PC-3 (cell line): ENCODE results near the gene PRKRIP1. TPM values are rescaled to one million over a fixed set of nuclear protein-coding genes. Genes with fewer than 3 reads are reported as not detected.
A peak's percentile ranks its signal among the peaks of the same experiment; 100 is the strongest.
"Not testable (repeated sequence)": the region's sequence is repeated elsewhere in the genome, so short reads cannot be mapped to it uniquely, and the experiment has no call there.

Source experiments
- ATAC-seq: fragments of 200-7000 bp; cut with Tn5 transposase; 2 replicates; pipeline ENCODE4 v1.9.1; 2020; ENCODE audit warnings: mild to moderate bottlenecking, moderate library complexity
- BruUV-seq: library from RNA; stranded (reverse); fragments of 400-500 nt; replicated peaks from 2 replicates; lab custom pipeline; 2021; lab: Mats Ljungman, UMichigan
- CTCF ChIA-PET: fragments of 300-600 bp; sonication (Branson Sonifier 250); formaldehyde crosslinking; loops from one replicate; lab custom pipeline; 2022; ENCODE audit warnings: antibody characterized with exemption; lab: Charles Lee
- POLR2A ChIA-PET: fragments of 300-600 bp; sonication (Branson Sonifier 250); formaldehyde crosslinking; loops from one replicate; lab custom pipeline; 2022; ENCODE audit warnings: antibody characterized with exemption; ENCODE audit not compliant: unreplicated experiment; lab: Charles Lee
- DNase-seq: peaks from one replicate; pipeline ENCODE4 v3.0.0-alpha.2; 2015
- H2AFZ ChIP-seq: fragments of 300-600 bp; sonication (generic); 2 replicates; pipeline ENCODE4 v1.6.0; 2016; ENCODE audit warnings: antibody characterized with exemption, low read length
- H3F3A ChIP-seq: fragments of 300-600 bp; sonication (generic); one replicate; pipeline ENCODE4 v1.6.0; 2017; ENCODE audit warnings: antibody characterized with exemption, low read length, control low read depth, mild to moderate bottlenecking; ENCODE audit not compliant: unreplicated experiment
- H3K27ac ChIP-seq: fragments of 300-600 bp; sonication (generic); 2 replicates; pipeline ENCODE4 v1.5.1; 2016; ENCODE audit warnings: mild to moderate bottlenecking, low read length
- H3K27me3 ChIP-seq: fragments of 300-600 bp; sonication (generic); 2 replicates; pipeline ENCODE4 v1.6.1; 2016; ENCODE audit warnings: low read length, mixed read lengths
- H3K36me3 ChIP-seq: fragments of 300-600 bp; sonication (generic); 2 replicates; pipeline ENCODE4 v1.6.1; 2016; ENCODE audit warnings: low read depth, mixed run types, low read length, mixed read lengths
- H3K4me1 ChIP-seq: fragments of 300-600 bp; sonication (generic); 2 replicates; pipeline ENCODE4 v1.5.1; 2016; ENCODE audit warnings: low read length; ENCODE audit not compliant: insufficient read depth
- H3K4me2 ChIP-seq: fragments of 300-600 bp; sonication (generic); 2 replicates; pipeline ENCODE4 v1.6.0; 2016; ENCODE audit warnings: low read length
- H3K4me3 ChIP-seq: fragments of 300-600 bp; sonication (generic); 2 replicates; pipeline ENCODE4 v1.5.1; 2016; ENCODE audit warnings: mild to moderate bottlenecking, low read length, mixed read lengths
- H3K79me2 ChIP-seq: fragments of 300-600 bp; sonication (generic); 2 replicates; pipeline ENCODE4 v1.6.1; 2017; ENCODE audit warnings: low read length, mixed read lengths
- H3K9ac ChIP-seq: fragments of 300-600 bp; sonication (generic); 2 replicates; pipeline ENCODE4 v1.6.0; 2016; ENCODE audit warnings: mild to moderate bottlenecking, low read length
- H3K9me2 ChIP-seq: fragments of 300-600 bp; sonication (generic); replicated peaks from 2 replicates; pipeline ENCODE4 v1.6.1; 2016; ENCODE audit warnings: mixed run types, low read length, mixed read lengths
- H3K9me3 ChIP-seq: fragments of 300-600 bp; sonication (generic); 2 replicates; pipeline ENCODE4 v1.6.1; 2016; ENCODE audit warnings: low read length, mixed read lengths
- H4K20me1 ChIP-seq: fragments of 300-600 bp; sonication (generic); 2 replicates; pipeline ENCODE4 v1.6.1; 2016; ENCODE audit warnings: low read length, mixed read lengths
- EZH2 ChIP-seq: fragments of 300-600 bp; sonication (generic); IDR thresholded peaks from one replicate; pipeline ENCODE4 v1.6.1; 2017; ENCODE audit warnings: antibody characterized with exemption, mild to moderate bottlenecking, low read length; ENCODE audit not compliant: unreplicated experiment
- EZH2phosphoT487 ChIP-seq: fragments of 300-600 bp; sonication (generic); IDR thresholded peaks from 2 replicates; pipeline ENCODE4 v1.6.1; 2018; ENCODE audit warnings: mild to moderate bottlenecking, antibody characterized with exemption, low read length, borderline replicate concordance
- intact Hi-C: fragments of 100-400 bp; cut with micrococcal nuclease; formaldehyde crosslinking; loops from 2 replicates; pipeline ENCODE4 v1.9.0; 2023
- total RNA-seq: library from RNA; depleted of rRNA; stranded (reverse); fragments of >200 nt; gene quantifications from 2 replicates; pipeline ENCODE4 v1.2.3, GENCODE V29; 2014
- TF ChIP-seq, protein P1 (sequence below): fragments of 300-600 bp; sonication (generic); conservative IDR thresholded peaks from 2 replicates; pipeline ENCODE4 v1.5.1; 2017; ENCODE audit warnings: antibody characterized with exemption, low read depth, mild to moderate bottlenecking, low read length

The PRKRIP1 gene
- total RNA-seq, 1 experiment from 2014 or later = 28.9 TPM

DNA sequence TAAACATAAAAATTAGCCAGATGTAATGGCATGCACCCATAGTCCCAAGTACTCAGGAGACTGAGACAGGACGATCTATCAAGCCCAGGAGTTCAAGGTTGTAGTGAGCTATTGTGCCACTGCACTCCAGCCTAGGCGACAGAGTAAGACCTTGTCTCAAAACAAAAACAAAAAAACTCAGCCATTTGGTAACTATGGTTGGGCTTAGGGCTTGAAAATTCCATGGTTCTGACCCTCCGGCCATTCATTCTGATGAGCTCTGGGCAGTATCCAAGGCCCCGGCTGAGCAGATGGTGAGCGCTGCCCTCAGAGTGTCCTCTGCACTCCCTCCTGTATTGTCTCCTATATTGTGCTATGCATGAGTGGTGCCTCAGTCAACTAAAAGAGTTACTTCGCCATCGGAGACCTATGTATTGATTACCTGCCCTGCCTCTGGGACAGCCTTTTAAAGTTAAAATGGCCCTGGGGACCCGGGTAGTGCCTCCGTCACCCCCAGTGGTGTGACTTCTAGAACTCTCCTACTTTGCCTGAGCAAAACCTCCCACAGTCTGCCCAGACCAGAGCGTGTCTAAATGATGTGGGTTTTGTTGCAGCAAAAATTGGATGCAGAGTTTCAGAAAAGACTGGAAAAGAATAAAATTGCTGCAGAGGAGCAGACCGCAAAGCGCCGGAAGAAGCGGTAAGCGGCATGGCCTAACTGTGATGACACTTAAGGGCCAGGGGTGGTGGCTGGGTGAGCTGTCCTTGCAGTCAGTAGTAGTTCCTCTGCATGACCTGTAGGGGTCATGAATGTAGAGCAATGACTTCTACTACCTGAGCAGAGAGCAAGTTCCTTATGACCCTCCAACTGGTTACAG, 8.1 kb downstream of the PRKRIP1 start:
- no peak overlapping the region for H3K27ac ChIP-seq
- no peak for TF ChIP-seq EZH2phosphoT487
- TF ChIP-seq, protein P1, sequence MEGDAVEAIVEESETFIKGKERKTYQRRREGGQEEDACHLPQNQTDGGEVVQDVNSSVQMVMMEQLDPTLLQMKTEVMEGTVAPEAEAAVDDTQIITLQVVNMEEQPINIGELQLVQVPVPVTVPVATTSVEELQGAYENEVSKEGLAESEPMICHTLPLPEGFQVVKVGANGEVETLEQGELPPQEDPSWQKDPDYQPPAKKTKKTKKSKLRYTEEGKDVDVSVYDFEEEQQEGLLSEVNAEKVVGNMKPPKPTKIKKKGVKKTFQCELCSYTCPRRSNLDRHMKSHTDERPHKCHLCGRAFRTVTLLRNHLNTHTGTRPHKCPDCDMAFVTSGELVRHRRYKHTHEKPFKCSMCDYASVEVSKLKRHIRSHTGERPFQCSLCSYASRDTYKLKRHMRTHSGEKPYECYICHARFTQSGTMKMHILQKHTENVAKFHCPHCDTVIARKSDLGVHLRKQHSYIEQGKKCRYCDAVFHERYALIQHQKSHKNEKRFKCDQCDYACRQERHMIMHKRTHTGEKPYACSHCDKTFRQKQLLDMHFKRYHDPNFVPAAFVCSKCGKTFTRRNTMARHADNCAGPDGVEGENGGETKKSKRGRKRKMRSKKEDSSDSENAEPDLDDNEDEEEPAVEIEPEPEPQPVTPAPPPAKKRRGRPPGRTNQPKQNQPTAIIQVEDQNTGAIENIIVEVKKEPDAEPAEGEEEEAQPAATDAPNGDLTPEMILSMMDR = peak; percentile 57
- H3K36me3 ChIP-seq = peaks cover 40% of the 10 kb centered on the region
- intact Hi-C loops = loop anchor here (2.0 kb wide), 1 partner anchor 61 kb away; the partner anchor contains the start of genes ALKBH4 and LRWD1
- no peak overlapping the region for H3K9ac ChIP-seq
- H4K20me1 ChIP-seq = no peaks in the 10 kb centered on the region
- DNase-seq (peak; percentile 59), ATAC-seq (peak; percentile 98)
- no peak overlapping the region for H2AFZ ChIP-seq
- ChIA-PET POLR2A (interaction anchor here (0.6 kb wide), 1 partner anchor 61 kb away, joined by 5 read pairs; no protein-coding TSS in a partner anchor), CTCF (interaction anchor here (0.7 to 1.1 kb wide), 3 partner anchors 46 to 61 kb away, joined by 3 to 4 read pairs (median 3); no protein-coding TSS in a partner anchor)
- no peaks in the 10 kb centered on the region for H3K27me3 ChIP-seq
- no peaks in the 10 kb centered on the region for H3F3A ChIP-seq
- no peaks in the 10 kb centered on the region for H3K9me2 ChIP-seq
- no peaks in the 10 kb centered on the region for H3K9me3 ChIP-seq
- no peaks in the 10 kb centered on the region for H3K79me2 ChIP-seq
- H3K4me2 ChIP-seq = no peak overlapping the region
- no peaks in the 10 kb centered on the region for H3K4me1 ChIP-seq
- H3K4me3 ChIP-seq = no peak overlapping the region
- BruUV-seq = no TSS peak

DNA sequence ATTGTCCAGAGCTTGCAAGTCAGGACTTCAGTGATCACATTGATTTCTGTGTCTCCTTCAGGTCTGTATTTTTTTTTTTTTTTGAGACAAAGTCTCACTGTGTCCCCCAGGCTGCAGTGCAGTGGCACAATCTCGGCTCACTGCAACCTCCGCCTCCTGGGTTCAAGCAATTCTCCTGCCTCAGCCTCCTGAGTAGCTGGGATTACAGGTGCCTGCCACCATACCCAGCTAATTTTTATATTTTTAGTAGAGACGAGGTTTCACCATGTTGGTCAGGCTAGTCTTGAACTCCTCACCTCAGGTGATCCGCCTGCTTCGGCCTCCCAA, 8.7 kb downstream of the PRKRIP1 start:
- H3F3A ChIP-seq, H4K20me1 ChIP-seq, H3K4me1 ChIP-seq, BruUV-seq, ATAC-seq, H2AFZ ChIP-seq, H3K9me3 ChIP-seq, H3K9me2 ChIP-seq, H3K4me3 ChIP-seq, H3K27ac ChIP-seq, H3K79me2 ChIP-seq, H3K9ac ChIP-seq, H3K4me2 ChIP-seq, POLR2A ChIA-PET, H3K27me3 ChIP-seq, DNase-seq: not testable (repeated sequence)
- intact Hi-C loops = loop anchor here (2.0 kb wide), 1 partner anchor 60 kb away; the partner anchor contains the start of genes ALKBH4 and LRWD1
- peaks cover 40% of the 10 kb centered on the region for H3K36me3 ChIP-seq
- CTCF ChIA-PET = interaction anchor here (0.7 to 1.1 kb wide), 3 partner anchors 45 to 61 kb away, joined by 3 to 4 read pairs (median 3); no protein-coding TSS in a partner anchor

DNA sequence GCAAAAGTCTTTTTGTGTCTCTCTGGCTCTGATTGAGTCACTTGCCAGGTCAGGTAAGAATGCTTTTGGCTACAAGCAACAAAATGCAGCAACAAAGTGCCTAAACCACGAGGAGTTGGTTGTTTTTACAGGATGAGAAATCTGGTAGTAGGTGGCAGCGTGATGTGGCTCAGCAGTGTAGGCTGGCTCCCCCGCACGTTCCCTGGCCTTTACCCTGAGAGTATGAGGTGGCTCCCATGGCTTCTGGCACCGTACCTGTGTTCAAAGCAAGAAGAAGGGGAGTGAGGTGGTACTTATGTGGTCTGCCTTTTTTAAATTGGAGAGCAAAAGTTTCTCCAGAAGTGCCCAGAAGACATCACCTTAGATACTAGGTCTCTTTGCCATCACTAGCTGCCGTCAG, 11.7 kb downstream of the PRKRIP1 start:
- no peak for TF ChIP-seq EZH2
- TF ChIP-seq, protein P1 = no peak
- no peak for TF ChIP-seq EZH2phosphoT487
- Histone ChIP-seq H3F3A (no peaks in the 10 kb centered on the region), H3K9me3 (no peaks in the 10 kb centered on the region), H3K27me3 (no peaks in the 10 kb centered on the region), H3K79me2 (no peaks in the 10 kb centered on the region), H3K4me2 (no peak overlapping the region), H3K36me3 (peaks cover 50% of the 10 kb centered on the region), H2AFZ (no peak overlapping the region), H3K4me3 (no peak overlapping the region), H3K9ac (no peak overlapping the region), H3K27ac (no peak overlapping the region), H4K20me1 (no peaks in the 10 kb centered on the region), H3K4me1 (no peaks in the 10 kb centered on the region), H3K9me2 (no peaks in the 10 kb centered on the region)
- ChIA-PET CTCF (no interaction called here), POLR2A (no interaction called here)
- DNase-seq = no peak
- intact Hi-C loops = no loop called here
- no peak for ATAC-seq
- BruUV-seq = no TSS peak

DNA sequence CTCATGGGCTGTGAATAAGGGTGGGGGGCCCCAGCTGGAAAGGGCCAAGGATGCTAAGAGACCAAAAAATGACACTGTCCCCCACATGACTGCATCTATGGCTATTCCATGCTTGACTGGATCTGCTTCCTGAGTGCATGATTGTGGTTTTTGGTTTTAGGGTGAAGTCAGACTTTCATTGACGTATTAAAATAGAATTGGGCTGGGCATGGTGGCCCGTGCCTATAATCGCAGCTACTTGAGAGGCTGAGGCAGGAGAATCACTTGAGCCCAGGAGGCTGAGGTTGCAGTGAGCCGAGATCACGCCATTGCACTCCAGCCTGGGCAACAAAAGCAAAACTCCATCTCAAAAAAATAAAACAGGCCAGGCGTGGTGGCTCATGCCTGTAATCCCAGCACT, 12.4 kb downstream of the PRKRIP1 start:
- H3K4me2 ChIP-seq, BruUV-seq, H3K4me1 ChIP-seq, H3K9me2 ChIP-seq, H3K27me3 ChIP-seq, DNase-seq, ATAC-seq, H3K4me3 ChIP-seq, H3K9ac ChIP-seq, H3K9me3 ChIP-seq, H3F3A ChIP-seq, POLR2A ChIA-PET, CTCF ChIA-PET, H4K20me1 ChIP-seq, H3K79me2 ChIP-seq, intact Hi-C loops, H2AFZ ChIP-seq, H3K27ac ChIP-seq: not testable (repeated sequence)
- peaks cover 56% of the 10 kb centered on the region for H3K36me3 ChIP-seq
